ENCODE data around the gene MCF2. TPM values are rescaled to one million over a fixed set of nuclear protein-coding genes. Genes with fewer than 3 reads are reported as not detected.

Gene MCF2
- total and polyA plus RNA-seq, 2 donors (not counting 1 experiment from before 2014, with no cell fraction given) = 0.39 to 0.54 TPM

- Mint-ChIP-seq H3K4me3 (no peak overlapping the region), H3K9me3 (ENCODE audit: insufficient read depth) (no peaks in the 10 kb centered on the region), H3K27ac (no peak overlapping the region), H3K4me1 (no peaks in the 10 kb centered on the region), H3K27me3 (no peaks in the 10 kb centered on the region)
- H2AFZ ChIP-seq (ENCODE audit: insufficient read depth, low read depth, low read length, poor library complexity, severe bottlenecking) = no peak overlapping the region
- ATAC-seq (ENCODE audit: low read depth) = no peak
- H3K9me3 ChIP-seq (ENCODE audit: control extremely low read depth in 1 of 3, control insufficient read depth in 2 of 3, insufficient read depth in 1 of 3, low read length in 2 of 3) = no peaks in the 10 kb centered on the region
- H3K4me2 ChIP-seq (replicated peaks; ENCODE audit: low read depth, low read length, poor library complexity, severe bottlenecking) = no peak overlapping the region
- H3K27ac ChIP-seq (ENCODE audit: low read length in 2 of 2) = no peak overlapping the region
- POLR2A ChIA-PET = no interaction called here
- H3K27me3 ChIP-seq (replicated peaks in 1 of 4; ENCODE audit: control extremely low read depth in 1 of 4, control insufficient read depth in 3 of 4, insufficient read depth in 4 of 4, low read length in 3 of 4) = no peaks in the 10 kb centered on the region
- H3K79me2 ChIP-seq (ENCODE audit: control insufficient read depth, insufficient read depth, low read length) = no peaks in the 10 kb centered on the region
- no peak overlapping the region for H3K4me3 ChIP-seq (ENCODE audit: control extremely low read depth in 1 of 5, extremely low read depth in 1 of 5, insufficient read depth in 1 of 5, low read depth in 2 of 5, low read length in 4 of 5)
- CTCF ChIA-PET = no interaction called here
- DNase-seq = no peak
- H3K9ac ChIP-seq (ENCODE audit: low read length) = no peak overlapping the region
- no CpG with 5 or more reads among the region's 4 CpGs for WGBS (ENCODE audit: insufficient coverage)
- no peaks in the 10 kb centered on the region for H3K36me3 ChIP-seq (replicated peaks in 1 of 2; ENCODE audit: control extremely low read depth in 1 of 2, control insufficient read depth in 1 of 2, extremely low read depth in 1 of 2, insufficient read depth in 2 of 2, low read length in 1 of 2)
- TF ChIP-seq CTCF (IDR thresholded peaks at IDR 0.05) (no peak), EZH2 (IDR thresholded peaks at IDR 0.05; ENCODE audit: borderline replicate concordance, insufficient read depth, low read depth, low read length, poor library complexity, severe bottlenecking) (no peak)
- H3K4me1 ChIP-seq (ENCODE audit: control insufficient read depth in 2 of 2, insufficient read depth in 2 of 2, low read length in 2 of 2) = no peaks in the 10 kb centered on the region
- intact Hi-C loops (cut with micrococcal nuclease) = no loop called here
- no peaks in the 10 kb centered on the region for H4K20me1 ChIP-seq (ENCODE audit: control insufficient read depth, insufficient read depth, low read length, poor library complexity, severe bottlenecking)
These were observed 164.0 kb downstream of the MCF2 start for GRCh38 chrX:139543920-139544319.

DNA sequence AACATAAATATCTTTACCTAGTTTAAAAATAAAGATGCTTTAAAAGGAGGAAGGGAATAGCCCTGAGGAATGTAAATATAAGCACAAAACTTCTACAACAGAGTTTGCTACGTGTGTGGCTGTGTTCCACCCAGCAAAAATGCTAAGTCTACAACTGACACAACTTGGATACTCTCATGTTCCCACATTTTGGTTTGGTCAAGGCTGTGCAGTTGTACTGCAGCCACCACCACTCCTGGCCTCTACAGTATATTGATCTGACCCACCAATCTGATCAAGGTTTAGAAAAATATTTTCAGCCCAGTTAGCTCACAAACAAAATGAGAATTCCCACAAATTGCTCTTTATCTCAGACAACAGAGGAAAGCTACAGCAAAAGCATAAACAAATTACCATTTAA, 165.3 kb downstream of the MCF2 start:
- Histone ChIP-seq H3K27ac (ENCODE audit: low read length in 2 of 2) (no peak overlapping the region), H4K20me1 (ENCODE audit: control insufficient read depth, insufficient read depth, low read length, poor library complexity, severe bottlenecking) (no peaks in the 10 kb centered on the region), H3K4me2 (replicated peaks; ENCODE audit: low read depth, low read length, poor library complexity, severe bottlenecking) (no peak overlapping the region), H3K36me3 (replicated peaks in 1 of 2; ENCODE audit: control extremely low read depth in 1 of 2, control insufficient read depth in 1 of 2, extremely low read depth in 1 of 2, insufficient read depth in 2 of 2, low read length in 1 of 2) (no peaks in the 10 kb centered on the region), H3K9me3 (ENCODE audit: control extremely low read depth in 1 of 3, control insufficient read depth in 2 of 3, insufficient read depth in 1 of 3, low read length in 2 of 3) (no peaks in the 10 kb centered on the region), H3K79me2 (ENCODE audit: control insufficient read depth, insufficient read depth, low read length) (no peaks in the 10 kb centered on the region), H3K4me1 (ENCODE audit: control insufficient read depth in 2 of 2, insufficient read depth in 2 of 2, low read length in 2 of 2) (no peaks in the 10 kb centered on the region), H3K4me3 (ENCODE audit: control extremely low read depth in 1 of 5, extremely low read depth in 1 of 5, insufficient read depth in 1 of 5, low read depth in 2 of 5, low read length in 4 of 5) (no peak overlapping the region), H3K9ac (ENCODE audit: low read length) (no peak overlapping the region), H2AFZ (ENCODE audit: insufficient read depth, low read depth, low read length, poor library complexity, severe bottlenecking) (no peak overlapping the region), H3K27me3 (replicated peaks in 1 of 4; ENCODE audit: control extremely low read depth in 1 of 4, control insufficient read depth in 3 of 4, insufficient read depth in 4 of 4, low read length in 3 of 4) (no peaks in the 10 kb centered on the region)
- no peak for ATAC-seq (ENCODE audit: low read depth)
- DNase-seq = no peak
- POLR2A ChIA-PET = no interaction called here
- Mint-ChIP-seq H3K4me1 (no peaks in the 10 kb centered on the region), H3K9me3 (ENCODE audit: insufficient read depth) (no peaks in the 10 kb centered on the region), H3K4me3 (no peak overlapping the region), H3K27me3 (no peaks in the 10 kb centered on the region), H3K27ac (no peak overlapping the region)
- no CpG with 5 or more reads among the region's 1 CpG for WGBS (ENCODE audit: insufficient coverage)
- CTCF ChIA-PET = no interaction called here
- no peak for TF ChIP-seq CTCF (IDR thresholded peaks at IDR 0.05)
- no peak for TF ChIP-seq EZH2 (IDR thresholded peaks at IDR 0.05; ENCODE audit: borderline replicate concordance, insufficient read depth, low read depth, low read length, poor library complexity, severe bottlenecking)
- intact Hi-C loops (cut with micrococcal nuclease) = no loop called here
